ENCODE data around the gene NAT16. TPM values are rescaled to one million over a fixed set of nuclear protein-coding genes. Genes with fewer than 3 reads are reported as not detected.

NAT16 gene
- total and polyA plus RNA-seq, 2 of the 8 experiments (the other 6 are each of a cell fraction or from before 2014, with no cell fraction given): 0.26 to 0.84 TPM

DNA sequence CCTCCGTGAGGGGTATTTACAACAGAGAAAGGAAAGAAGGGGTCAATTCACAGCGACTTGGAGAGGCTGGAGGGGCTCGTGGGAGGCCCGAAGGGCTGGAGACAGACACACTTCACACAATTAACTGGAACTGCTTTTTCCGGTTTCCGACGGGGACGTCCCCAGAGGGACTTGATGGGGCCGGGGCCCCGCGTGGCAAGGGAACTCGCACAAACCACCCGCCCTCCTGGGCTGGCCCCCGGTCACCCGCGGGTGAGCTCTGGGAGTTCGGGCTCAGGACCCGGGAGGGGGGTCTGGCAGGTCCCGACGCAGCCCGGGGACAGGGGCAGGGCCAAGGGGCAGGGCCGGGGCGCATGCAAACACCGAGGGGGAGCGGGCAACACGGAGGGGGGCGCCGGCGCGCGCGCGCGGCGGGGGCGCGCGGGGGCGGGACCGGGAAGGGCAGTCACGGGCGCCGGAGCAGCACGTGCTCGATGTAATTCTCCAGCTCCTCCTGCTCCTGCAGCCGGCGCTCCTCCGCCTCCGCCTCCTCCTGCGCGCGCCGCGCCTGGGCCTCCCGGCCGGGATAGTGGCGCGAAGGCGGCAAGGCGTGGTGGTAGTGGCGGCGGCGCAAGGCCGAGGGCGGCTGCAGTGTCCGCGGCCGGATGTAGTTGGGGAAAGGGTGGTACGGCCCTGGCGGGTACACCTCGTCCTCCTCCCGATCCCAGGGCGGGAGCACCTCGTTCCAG is 17.4 kb downstream of the NAT16 start (continued):
- TF ChIP-seq HDAC2 (IDR thresholded peaks at IDR 0.05; ENCODE audit: borderline replicate concordance in 1 of 2, low read depth in 2 of 2, low read length in 2 of 2) (0 out of 4 replicates have a peak, but pooled peaks of 1 of the 2 experiments have one; percentile 52), SIN3A (conservative IDR thresholded peaks at IDR 0.05 in 1 of 2, IDR thresholded peaks at IDR 0.05 in 1 of 2; ENCODE audit: low read depth in 1 of 2, low read length in 2 of 2) (no peak), SP4 (IDR thresholded peaks at IDR 0.05; ENCODE audit: low read length) (no peak), SP2 (IDR thresholded peaks at IDR 0.05; ENCODE audit: low read length) (no peak), CBX5 (IDR thresholded peaks at IDR 0.05; ENCODE audit: low read depth, low read length) (no peak), JUN (IDR thresholded peaks at IDR 0.05; ENCODE audit: low read depth, low read length) (no peak), MAX (IDR thresholded peaks at IDR 0.05) (peak; percentile 93), NANOG (IDR thresholded peaks at IDR 0.05; ENCODE audit: insufficient read depth, low read depth, low read length, poor library complexity, severe bottlenecking) (no peak), SIX5 (IDR thresholded peaks at IDR 0.05; ENCODE audit: low read depth, low read length) (no peak), EGR1 (IDR thresholded peaks at IDR 0.05; ENCODE audit: borderline replicate concordance, low read depth, low read length) (peak; percentile 52; the same call in 1 of the 2 replicates), CHD2 (IDR thresholded peaks at IDR 0.05; ENCODE audit: low read length) (no peak), POU5F1 (IDR thresholded peaks at IDR 0.05; ENCODE audit: low read depth, low read length) (no peak), SRF (IDR thresholded peaks at IDR 0.05; ENCODE audit: low read depth, low read length) (no peak), ASH2L (IDR thresholded peaks at IDR 0.05; ENCODE audit: low read length) (no peak), HDAC6 (IDR thresholded peaks at IDR 0.05; ENCODE audit: low read depth, low read length) (no peak), ZNF274 (IDR thresholded peaks at IDR 0.05; ENCODE audit: borderline replicate concordance, extremely low read depth, low read length) (no peak), KDM4A (IDR thresholded peaks at IDR 0.05; ENCODE audit: low read depth, low read length, severe bottlenecking) (peak; percentile 49), TAF7 (optimal IDR thresholded peaks at IDR 0.05; ENCODE audit: borderline replicate concordance, low read depth, low read length) (no peak), KDM5A (IDR thresholded peaks at IDR 0.05; ENCODE audit: low read length) (no peak)
- TF ChIP-seq, protein P1, sequence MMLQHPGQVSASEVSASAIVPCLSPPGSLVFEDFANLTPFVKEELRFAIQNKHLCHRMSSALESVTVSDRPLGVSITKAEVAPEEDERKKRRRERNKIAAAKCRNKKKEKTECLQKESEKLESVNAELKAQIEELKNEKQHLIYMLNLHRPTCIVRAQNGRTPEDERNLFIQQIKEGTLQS (IDR thresholded peaks at IDR 0.05; ENCODE audit: insufficient read depth, low read depth, low read length): no peak

All from H1 (cell line).